MCF 10A (cell line): Measurements from ENCODE around the gene PNCK. TPM values are rescaled to one million over a fixed set of nuclear protein-coding genes. Genes with fewer than 3 reads are reported as not detected.
"Not testable (repeated sequence)": the region's sequence is repeated elsewhere in the genome, so short reads cannot be mapped to it uniquely, and the experiment has no call there.

Source experiments
- BruUV-seq: library from RNA; stranded (reverse); fragments of 400-500 nt; replicated peaks from 2 replicates; lab custom pipeline; 2021; lab: Mats Ljungman, UMichigan
- CTCF ChIA-PET: fragments of 300-600 bp; sonication (Branson Sonifier 250); formaldehyde crosslinking; extraction: SDS; loops from one replicate; lab custom pipeline; 2021; ENCODE audit warnings: antibody characterized with exemption, inconsistent platforms; lab: Yijun Ruan, JAX
- POLR2A ChIA-PET: fragments of 300-600, 350-650 bp; sonication (Branson Sonifier 250); formaldehyde crosslinking; extraction: SDS; loops from one replicate; lab custom pipeline; 2020; ENCODE audit warnings: antibody characterized with exemption, inconsistent platforms; lab: Yijun Ruan, JAX
- DNase-seq: peaks from one replicate; pipeline ENCODE4 v3.0.0-alpha.2; 2018; ENCODE audit not compliant: unreplicated experiment
- H3K27ac Mint-ChIP-seq: one replicate; pipeline ENCODE4 v1.8.0; 2022; ENCODE audit warnings: mild to moderate bottlenecking, low read depth, mixed read lengths; ENCODE audit not compliant: unreplicated experiment
- H3K27me3 Mint-ChIP-seq: one replicate; pipeline ENCODE4 v1.8.0; 2022; ENCODE audit warnings: mixed read lengths; ENCODE audit not compliant: insufficient read depth, unreplicated experiment
- H3K36me3 Mint-ChIP-seq: one replicate; pipeline ENCODE4 v1.8.0; 2022; ENCODE audit warnings: mild to moderate bottlenecking, moderate library complexity, mixed read lengths; ENCODE audit not compliant: insufficient read depth, unreplicated experiment
- H3K4me1 Mint-ChIP-seq: one replicate; pipeline ENCODE4 v1.8.0; 2022; ENCODE audit warnings: mixed read lengths; ENCODE audit not compliant: insufficient read depth, unreplicated experiment
- H3K4me3 Mint-ChIP-seq: one replicate; pipeline ENCODE4 v1.8.0; 2022; ENCODE audit warnings: mild to moderate bottlenecking, moderate library complexity, mixed read lengths; ENCODE audit not compliant: unreplicated experiment
- H3K9me3 Mint-ChIP-seq: one replicate; pipeline ENCODE4 v1.8.0; 2022; ENCODE audit warnings: mixed read lengths; ENCODE audit not compliant: unreplicated experiment
- intact Hi-C: fragments of 100-400 bp; cut with micrococcal nuclease; formaldehyde crosslinking; loops from 2 replicates; pipeline ENCODE4 v1.14.1; 2022
- total RNA-seq: library from RNA; stranded (reverse); gene quantifications from 2 replicates; pipeline ENCODE4 v1.2.3, GENCODE V29; 2022
- TF ChIP-seq, protein P1 (sequence below): fragments of 200-600 bp; IDR thresholded peaks from one replicate; pipeline ENCODE4 v1.8.0; 2022; ENCODE audit warnings: antibody characterized with exemption, mild to moderate bottlenecking; ENCODE audit not compliant: unreplicated experiment

The PNCK gene
- total RNA-seq, 1 experiment from 2014 or later: not detected

- peak overlapping the region; percentile 8 for H3K4me3 Mint-ChIP-seq
- TF ChIP-seq, protein P1, sequence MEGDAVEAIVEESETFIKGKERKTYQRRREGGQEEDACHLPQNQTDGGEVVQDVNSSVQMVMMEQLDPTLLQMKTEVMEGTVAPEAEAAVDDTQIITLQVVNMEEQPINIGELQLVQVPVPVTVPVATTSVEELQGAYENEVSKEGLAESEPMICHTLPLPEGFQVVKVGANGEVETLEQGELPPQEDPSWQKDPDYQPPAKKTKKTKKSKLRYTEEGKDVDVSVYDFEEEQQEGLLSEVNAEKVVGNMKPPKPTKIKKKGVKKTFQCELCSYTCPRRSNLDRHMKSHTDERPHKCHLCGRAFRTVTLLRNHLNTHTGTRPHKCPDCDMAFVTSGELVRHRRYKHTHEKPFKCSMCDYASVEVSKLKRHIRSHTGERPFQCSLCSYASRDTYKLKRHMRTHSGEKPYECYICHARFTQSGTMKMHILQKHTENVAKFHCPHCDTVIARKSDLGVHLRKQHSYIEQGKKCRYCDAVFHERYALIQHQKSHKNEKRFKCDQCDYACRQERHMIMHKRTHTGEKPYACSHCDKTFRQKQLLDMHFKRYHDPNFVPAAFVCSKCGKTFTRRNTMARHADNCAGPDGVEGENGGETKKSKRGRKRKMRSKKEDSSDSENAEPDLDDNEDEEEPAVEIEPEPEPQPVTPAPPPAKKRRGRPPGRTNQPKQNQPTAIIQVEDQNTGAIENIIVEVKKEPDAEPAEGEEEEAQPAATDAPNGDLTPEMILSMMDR: peak; percentile 79
- H3K36me3 Mint-ChIP-seq: peaks cover 23% of the 10 kb centered on the region
- H3K27me3 Mint-ChIP-seq: no peaks in the 10 kb centered on the region
- ChIA-PET CTCF (interaction anchor here (0.6 to 3.6 kb wide), 21 partner anchors 11 to 803 kb away, joined by 3 to 28 read pairs (median 4); partner anchors contain the start of gene SLC6A8), POLR2A (interaction anchor here (0.6 to 1.4 kb wide), 5 partner anchors 14 to 154 kb away, joined by 3 to 5 read pairs (median 3); no protein-coding TSS in a partner anchor)
- H3K4me1 Mint-ChIP-seq: no peaks in the 10 kb centered on the region
- peak; percentile 85 for DNase-seq
- no peaks in the 10 kb centered on the region for H3K9me3 Mint-ChIP-seq
- intact Hi-C loops: loop anchor here (2.0 kb wide), 1 partner anchor 154 kb away; no protein-coding TSS in a partner anchor
- peak overlapping the region; percentile 69 for H3K27ac Mint-ChIP-seq
- no TSS peak for BruUV-seq
These were observed 34.8 kb upstream of the PNCK start for GRCh38 chrX:153708415-153708814.

DNA sequence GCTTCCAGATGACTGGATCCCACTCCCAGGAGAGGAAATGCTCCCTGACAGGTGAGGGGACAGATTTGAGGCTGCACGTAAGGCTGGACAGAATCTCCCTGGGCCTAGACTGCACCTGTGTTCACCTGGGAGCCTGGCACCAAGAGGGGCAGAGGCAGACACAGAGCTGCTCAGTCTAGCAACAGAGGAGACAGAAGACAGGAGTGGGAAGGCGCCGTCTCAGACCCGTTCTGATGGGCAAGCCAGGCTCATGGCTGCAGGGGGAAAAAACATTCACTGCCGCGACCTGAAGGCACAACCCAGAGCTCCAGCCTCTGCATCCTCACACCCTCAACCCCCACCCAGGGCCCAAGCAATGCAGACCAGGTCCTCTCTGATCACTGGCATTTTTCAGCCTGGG is 33.8 kb upstream of the PNCK start:
- Mint-ChIP-seq H3K27ac (no peak overlapping the region), H3K4me1 (no peaks in the 10 kb centered on the region), H3K4me3 (no peak overlapping the region), H3K27me3 (no peaks in the 10 kb centered on the region), H3K36me3 (peaks cover 24% of the 10 kb centered on the region), H3K9me3 (no peaks in the 10 kb centered on the region)
- TF ChIP-seq, protein P1: no peak
- ChIA-PET POLR2A (interaction anchor here (1.4 kb wide), 1 partner anchor 153 kb away, joined by 3 read pairs; no protein-coding TSS in a partner anchor), CTCF (interaction anchor here (0.6 to 3.6 kb wide), 11 partner anchors 20 to 802 kb away, joined by 3 to 28 read pairs (median 5); partner anchors contain the start of gene SLC6A8)
- DNase-seq: no peak
- no TSS peak for BruUV-seq
- intact Hi-C loops: no loop called here

- H3K27ac Mint-ChIP-seq: no peak overlapping the region
These were observed 33.2 kb upstream of the PNCK start for GRCh38 chrX:153706799-153707198.

DNA sequence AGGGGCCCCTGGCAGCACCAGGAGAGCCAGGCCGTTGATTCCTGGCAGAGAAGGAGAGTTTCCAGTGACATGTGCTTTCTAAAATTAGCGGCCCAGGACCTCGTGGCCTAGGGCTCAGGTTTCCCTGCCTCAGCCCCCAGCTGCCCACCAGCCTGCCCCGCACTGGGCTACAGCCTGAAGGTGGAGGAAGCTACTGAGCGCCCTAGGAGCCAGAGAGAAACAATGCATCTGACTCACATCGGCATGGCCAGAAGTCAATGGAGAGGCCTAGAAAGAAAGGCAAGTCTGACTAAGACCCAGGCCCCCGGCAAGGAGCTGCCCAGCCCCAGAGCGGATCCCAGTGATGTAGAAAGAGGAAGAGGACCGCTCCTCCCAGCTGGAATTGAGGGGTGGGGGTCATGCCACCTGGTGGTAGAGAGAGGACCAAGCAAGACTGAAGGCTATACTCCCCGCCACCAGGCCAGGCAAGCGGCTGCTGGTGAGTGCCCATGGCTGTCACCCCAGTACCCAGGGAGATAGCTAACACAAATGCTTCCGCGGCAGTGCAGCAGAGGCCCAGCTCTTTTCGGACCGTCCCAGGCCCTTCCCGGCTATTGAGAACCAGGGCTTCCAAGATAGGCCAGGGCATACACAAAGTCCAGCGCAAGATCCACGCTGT is 31.9 kb upstream of the PNCK start:
- H3K4me1 Mint-ChIP-seq, H3K27ac Mint-ChIP-seq, H3K9me3 Mint-ChIP-seq, H3K27me3 Mint-ChIP-seq, intact Hi-C loops, H3K4me3 Mint-ChIP-seq, DNase-seq, BruUV-seq: not testable (repeated sequence)
- POLR2A ChIA-PET: interaction anchor here (0.6 kb wide), 2 partner anchors 10 to 230 kb away, joined by 3 read pairs; no protein-coding TSS in a partner anchor
- peaks cover 18% of the 10 kb centered on the region for H3K36me3 Mint-ChIP-seq
- CTCF ChIA-PET: interaction anchor here (1.0 kb wide), 1 partner anchor 151 kb away, joined by 3 read pairs; no protein-coding TSS in a partner anchor

More at GRCh38 chrX:153706799-153707198, 33.2 kb upstream of the PNCK start:
- ChIA-PET CTCF (interaction anchor here (0.6 to 3.6 kb wide), 3 partner anchors 36 to 202 kb away, joined by 3 to 28 read pairs (median 5); no protein-coding TSS in a partner anchor), POLR2A (no interaction called here)
- no TSS peak for BruUV-seq
- intact Hi-C loops: no loop called here
- H3K4me3 Mint-ChIP-seq: no peak overlapping the region
- H3K36me3 Mint-ChIP-seq: peaks cover 20% of the 10 kb centered on the region
- no peaks in the 10 kb centered on the region for H3K4me1 Mint-ChIP-seq
- no peak for DNase-seq
- no peaks in the 10 kb centered on the region for H3K9me3 Mint-ChIP-seq
- no peaks in the 10 kb centered on the region for H3K27me3 Mint-ChIP-seq
- TF ChIP-seq, protein P1: no peak

DNA sequence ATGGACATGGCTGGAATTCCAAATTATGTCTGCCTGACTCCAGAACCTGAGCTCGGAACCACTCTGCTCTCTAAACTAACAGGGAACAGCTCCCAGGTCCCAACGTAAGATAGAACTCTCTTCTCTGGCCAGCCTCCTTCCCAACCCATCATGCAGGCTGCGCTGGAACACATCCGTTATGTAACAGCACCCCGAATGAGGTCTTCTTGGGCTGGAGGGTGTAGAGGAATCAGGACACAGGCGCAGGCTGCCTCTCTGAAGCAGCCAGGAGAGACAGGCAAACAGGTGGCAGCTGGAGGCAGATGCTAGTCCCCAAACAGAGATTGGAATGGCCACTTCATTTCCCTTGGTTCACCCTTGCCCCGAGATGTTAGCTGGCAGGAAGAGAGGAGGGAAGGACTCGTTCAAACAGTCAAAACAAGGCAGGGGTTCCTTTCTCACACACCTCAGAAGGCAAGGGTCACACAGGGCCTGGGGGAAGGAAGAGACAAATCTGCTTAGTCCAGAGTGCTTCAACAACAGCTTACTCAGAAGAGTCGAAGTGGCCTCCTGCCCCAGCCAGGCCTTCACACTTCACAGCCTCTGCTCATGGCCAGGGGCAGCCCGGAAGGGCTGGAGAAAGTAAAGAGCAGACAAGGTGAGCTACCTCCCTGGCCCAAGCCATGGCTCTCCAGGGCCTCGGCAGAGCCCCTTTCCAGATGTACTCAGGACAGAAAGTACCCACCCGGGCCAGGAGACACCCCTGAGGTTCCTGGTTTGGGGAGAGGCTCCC is 31.2 kb upstream of the PNCK start:
- H3K9me3 Mint-ChIP-seq, H3K27ac Mint-ChIP-seq, intact Hi-C loops, DNase-seq, H3K4me3 Mint-ChIP-seq, H3K4me1 Mint-ChIP-seq, H3K27me3 Mint-ChIP-seq, BruUV-seq: not testable (repeated sequence)
- ChIA-PET POLR2A (interaction anchor here (0.6 kb wide), 1 partner anchor 231 kb away, joined by 3 read pairs; no protein-coding TSS in a partner anchor), CTCF (interaction anchor here (1.0 kb wide), 1 partner anchor 150 kb away, joined by 3 read pairs; no protein-coding TSS in a partner anchor)
- H3K36me3 Mint-ChIP-seq: peaks cover 25% of the 10 kb centered on the region
